Measurements from ENCODE around the gene CCDC9B.

Gene CCDC9B

GRCh38 chr15:40365016-40365415 lies 24.3 kb upstream of the CCDC9B start:
- DNase-seq = no peak

DNA sequence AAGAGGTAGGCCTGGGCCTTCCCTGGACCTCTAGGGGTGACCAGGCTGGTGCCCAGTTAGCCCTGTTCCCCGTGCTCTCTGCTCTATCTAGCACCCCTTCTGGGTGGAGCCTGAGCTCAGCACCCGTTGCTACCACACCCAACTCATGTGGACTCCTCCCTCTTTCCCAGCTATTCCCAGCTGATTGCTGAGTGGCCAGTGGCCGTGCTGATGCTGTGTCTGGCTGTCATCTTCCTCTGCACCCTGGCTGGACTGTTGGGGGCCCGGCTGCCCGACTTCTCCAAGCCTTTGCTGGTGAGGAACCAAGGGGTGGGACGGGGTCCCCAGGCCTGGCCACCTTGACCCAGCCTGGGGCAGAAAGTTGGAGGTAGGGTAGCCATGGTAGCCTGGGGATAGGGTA lies 23.5 kb upstream of the CCDC9B start:
- no peak for DNase-seq

DNA sequence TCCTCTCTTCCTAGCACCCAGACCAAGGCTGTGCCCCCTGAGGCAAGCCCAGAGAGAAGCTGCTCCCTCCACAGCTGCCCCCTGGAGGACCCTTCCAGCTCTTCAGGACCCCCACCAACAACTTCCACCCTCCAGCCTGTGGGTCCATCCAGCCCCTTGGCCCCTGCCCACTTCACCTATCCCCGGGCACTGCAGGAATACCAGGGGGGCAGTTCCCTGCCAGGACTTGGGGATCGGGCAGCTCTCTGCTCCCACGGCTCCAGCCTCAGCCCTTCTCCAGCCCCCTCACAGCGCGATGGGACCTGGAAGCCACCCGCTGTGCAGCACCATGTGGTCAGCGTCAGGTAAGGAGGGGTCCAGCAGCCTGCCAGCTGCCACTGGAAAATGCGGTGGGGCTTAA lies 22.9 kb upstream of the CCDC9B start:
- DNase-seq = no peak

GRCh38 chr15:40361640-40362039 lies 20.9 kb upstream of the CCDC9B start:
- DNase-seq = no peak

DNA sequence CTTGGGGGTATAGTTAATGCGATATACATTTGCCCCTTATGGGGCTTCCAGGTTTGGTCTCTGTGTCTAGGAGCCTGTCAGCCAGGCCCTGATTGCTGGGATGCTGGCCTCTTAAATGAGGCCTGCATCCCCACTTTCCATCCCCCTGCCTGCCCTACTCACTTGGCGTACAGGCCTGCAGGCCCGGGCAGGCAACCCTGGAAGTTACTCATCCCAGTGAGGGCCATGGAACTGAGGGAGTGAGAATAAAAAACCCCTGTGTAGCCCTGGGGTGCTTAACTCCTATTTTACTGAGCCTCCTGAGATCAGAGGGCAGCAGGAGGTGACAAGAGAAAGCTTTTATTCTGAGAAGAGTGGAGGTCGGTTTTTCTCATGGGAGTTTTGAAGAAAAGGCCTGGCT lies 19.3 kb upstream of the CCDC9B start:
- DNase-seq = no peak

- no peak for DNase-seq
Measured at GRCh38 chr15:40358471-40359353, 18.0 kb upstream of the CCDC9B start.

GRCh38 chr15:40357723-40358470 lies 17.2 kb upstream of the CCDC9B start, which contains the start of gene DISP2:
Gene DISP2 (plus strand): TSS chr15:40358219. CDS start chr15:40358322, 103 bp downstream.
- peak; percentile 80 to 90 (median 84) for DNase-seq

- DNase-seq = no peak
Measured at GRCh38 chr15:40357246-40357645, 16.5 kb upstream of the CCDC9B start.

- no peak for DNase-seq
Measured at GRCh38 chr15:40355976-40356585, 15.3 kb upstream of the CCDC9B start.

- DNase-seq = no peak
Measured at GRCh38 chr15:40354408-40355171, 13.9 kb upstream of the CCDC9B start.

DNA sequence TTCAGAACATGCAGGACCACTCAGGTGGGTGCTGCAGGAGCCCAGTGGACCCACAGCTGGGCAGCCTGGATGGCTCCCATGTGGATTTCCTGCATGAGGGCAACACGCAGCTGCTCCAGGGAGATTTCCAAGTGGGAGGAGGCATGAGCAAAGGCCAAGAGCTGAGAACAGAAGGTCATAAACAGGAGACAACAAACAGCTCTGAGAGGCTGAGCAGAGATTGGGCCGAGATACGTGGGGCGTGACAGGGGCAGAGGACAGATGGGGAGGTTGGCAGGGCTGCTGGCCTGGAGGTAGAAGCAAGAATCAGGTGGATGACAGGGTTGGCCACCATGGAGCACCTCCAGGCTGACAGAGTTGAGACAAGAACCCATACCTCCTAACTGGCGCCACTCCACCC lies 13.0 kb upstream of the CCDC9B start:
- no peak for DNase-seq

DNA sequence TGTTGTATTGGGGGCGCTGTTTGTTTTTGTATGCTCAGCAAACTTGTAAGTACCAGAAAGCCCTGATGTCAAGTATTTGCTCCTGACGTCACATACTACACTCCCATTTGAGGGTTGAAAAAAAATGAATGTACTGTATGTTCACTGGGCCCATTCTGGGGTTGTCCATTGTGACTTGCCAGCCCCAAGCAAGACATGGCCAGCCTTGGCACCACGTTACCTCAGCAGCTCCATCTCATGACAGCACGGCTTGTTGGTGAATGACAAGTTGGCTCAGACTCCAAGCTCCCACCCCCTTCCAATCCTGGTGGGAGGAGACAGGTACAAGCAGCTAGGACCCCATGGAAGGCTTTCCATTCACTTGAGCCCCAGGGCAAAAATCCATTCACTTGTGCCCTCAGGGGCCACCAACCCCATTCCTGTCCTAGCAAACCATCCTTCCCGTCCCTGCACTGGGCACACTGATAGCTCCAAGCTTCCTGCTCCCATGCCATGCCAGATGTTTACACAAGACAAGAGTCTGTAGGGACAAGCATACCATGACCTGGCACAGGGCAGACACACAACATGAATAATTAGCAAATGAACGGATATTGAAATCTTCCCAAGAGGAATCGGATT lies 11.7 kb upstream of the CCDC9B start:
- DNase-seq = no peak

DNA sequence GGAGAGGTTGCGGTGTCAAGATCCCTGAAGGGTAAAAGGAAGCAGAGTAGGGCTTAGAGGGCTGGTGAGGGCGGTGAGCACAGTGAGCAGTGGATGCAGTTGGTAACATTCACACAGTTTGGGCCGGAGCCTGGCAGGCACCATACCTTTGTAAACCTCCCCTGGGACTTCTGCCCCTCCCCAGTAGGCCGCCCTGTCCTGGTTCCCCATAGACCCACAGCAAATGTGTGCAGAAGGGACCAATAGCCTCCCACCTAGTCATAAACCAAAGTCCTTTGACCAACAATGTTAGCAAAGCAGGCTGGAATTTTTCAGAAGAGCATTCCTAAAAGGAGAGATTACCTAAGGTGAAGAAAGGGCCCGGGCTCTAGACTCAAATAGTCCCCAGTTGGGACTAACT lies 8.4 kb upstream of the CCDC9B start:
- no peak for DNase-seq

DNA sequence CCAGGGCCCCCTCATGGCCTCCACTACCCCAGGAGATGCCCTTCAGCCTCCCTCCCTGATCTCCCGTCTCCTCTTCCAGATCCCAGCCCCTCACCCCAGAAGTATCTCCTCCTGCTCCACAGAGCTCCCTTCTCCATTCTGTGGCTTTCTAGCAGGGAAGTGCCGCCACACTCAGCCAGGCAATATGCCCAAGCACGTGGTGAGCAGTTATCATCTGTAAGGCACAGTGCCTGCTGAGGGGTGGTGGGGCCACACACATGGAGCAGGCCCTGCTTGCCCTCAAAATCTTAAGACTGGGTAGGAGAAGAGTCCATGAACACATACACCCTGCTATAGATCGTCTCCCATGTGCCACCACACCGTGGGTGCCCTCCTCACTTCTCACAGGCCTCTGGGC lies 7.7 kb upstream of the CCDC9B start:
- DNase-seq = no peak

- DNase-seq = no peak
Measured at GRCh38 chr15:40347559-40348473, 7.1 kb upstream of the CCDC9B start.

DNA sequence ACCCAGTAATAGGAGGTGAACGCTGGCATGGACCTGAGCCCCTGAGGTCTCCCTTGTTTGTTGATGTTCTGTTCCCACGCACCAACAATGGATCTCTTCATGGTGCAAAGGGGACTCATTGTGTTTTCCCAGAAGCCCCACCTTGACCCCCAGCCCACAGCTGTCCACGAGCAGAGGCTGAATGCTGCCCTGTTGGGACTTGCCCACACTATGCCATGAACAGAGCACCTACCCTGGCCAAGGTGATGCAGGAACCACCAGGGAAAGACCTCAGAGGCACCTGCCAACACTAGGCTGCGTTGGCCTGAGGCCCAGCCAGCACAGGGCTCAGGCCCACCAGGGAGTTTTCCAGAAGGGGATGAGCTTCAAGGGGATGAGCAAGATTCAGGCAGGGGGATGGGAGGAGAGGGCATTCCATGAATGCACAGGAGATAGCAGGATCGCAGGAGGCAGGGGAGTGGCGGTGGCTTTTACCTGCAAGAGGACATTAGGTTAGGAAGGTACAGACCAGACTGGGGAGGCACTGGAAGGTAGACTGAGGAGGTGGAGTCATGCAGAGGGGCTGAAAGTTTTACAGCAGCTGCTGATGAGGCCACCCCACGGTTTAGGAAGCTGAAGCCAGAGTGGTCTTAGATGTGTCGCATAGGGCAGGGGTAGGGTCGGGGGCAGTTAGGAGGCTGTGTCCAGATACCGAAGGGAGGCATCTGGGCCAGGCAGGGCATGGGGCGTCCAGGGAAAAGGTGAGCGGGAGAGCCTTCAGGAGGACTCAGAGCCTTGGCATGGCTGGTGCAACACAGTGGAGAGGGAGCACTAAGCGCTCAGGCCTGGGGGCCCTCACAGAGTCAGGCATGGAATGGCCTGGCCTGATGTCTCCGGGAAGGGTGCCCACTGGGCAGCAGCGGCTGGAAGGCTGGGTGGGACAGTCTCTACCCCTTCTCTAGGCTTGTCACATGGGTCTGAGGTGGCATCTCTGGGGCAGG lies 6.1 kb upstream of the CCDC9B start:
- no peak for DNase-seq

- DNase-seq = no peak
Measured at GRCh38 chr15:40345867-40346578, 5.3 kb upstream of the CCDC9B start.

GRCh38 chr15:40345225-40345866 lies 4.6 kb upstream of the CCDC9B start:
- DNase-seq = no peak

DNA sequence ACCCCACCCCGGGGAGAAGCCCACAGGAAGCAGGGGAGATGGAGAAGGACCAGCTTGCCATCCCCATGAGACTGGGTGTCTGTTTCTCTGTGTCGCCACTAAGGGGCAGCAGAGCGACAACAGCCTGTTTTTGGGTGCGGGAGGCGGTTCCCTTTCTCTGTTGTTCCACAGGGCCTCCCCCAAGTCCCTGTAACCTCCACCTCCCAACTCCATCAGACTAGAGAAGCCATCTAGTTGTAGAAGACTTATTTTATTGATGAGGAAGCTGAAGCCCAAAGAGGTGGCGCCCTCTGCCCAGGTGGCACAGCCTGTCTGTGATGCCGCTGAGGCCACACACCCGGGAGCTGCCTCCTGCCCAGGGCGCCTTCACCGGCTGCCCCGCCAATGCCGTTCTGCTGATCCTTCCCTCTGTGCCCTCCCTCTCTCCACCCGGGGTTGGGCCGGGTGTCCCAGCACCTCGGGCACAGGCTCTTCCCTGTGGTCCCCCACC lies 3.9 kb upstream of the CCDC9B start:
- DNase-seq = peak; percentile 40 to 48 (median 42)

Data from activated CD4-positive, CD25-positive, alpha-beta regulatory T cell (primary cell).